ENCODE data around the gene RAB31.

DNA sequence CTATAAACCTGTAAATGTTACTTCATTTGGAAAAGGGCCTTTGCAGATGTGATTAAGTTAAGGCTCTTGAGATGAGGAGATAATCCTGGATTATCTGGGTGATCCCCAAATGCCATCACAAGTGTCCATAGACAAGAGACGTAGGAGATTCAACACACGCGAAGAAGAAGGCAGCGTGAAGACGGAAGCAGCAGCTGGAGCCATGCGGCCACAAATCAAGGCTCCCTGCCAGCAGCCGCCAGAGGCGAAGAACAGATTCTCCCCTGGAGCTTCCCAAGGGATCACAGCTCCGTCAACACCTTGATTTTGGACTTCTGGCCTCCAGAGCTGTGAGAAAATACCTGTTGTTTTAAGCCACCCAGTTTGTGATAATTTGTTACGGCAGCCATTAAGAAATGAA is 194.7 kb downstream of the RAB31 start:
- no peak for TF ChIP-seq FOXJ3 (CRISPR knock-in tag; IDR thresholded peaks at IDR 0.05)
- TF ChIP-seq, protein P1, sequence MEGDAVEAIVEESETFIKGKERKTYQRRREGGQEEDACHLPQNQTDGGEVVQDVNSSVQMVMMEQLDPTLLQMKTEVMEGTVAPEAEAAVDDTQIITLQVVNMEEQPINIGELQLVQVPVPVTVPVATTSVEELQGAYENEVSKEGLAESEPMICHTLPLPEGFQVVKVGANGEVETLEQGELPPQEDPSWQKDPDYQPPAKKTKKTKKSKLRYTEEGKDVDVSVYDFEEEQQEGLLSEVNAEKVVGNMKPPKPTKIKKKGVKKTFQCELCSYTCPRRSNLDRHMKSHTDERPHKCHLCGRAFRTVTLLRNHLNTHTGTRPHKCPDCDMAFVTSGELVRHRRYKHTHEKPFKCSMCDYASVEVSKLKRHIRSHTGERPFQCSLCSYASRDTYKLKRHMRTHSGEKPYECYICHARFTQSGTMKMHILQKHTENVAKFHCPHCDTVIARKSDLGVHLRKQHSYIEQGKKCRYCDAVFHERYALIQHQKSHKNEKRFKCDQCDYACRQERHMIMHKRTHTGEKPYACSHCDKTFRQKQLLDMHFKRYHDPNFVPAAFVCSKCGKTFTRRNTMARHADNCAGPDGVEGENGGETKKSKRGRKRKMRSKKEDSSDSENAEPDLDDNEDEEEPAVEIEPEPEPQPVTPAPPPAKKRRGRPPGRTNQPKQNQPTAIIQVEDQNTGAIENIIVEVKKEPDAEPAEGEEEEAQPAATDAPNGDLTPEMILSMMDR (IDR thresholded peaks at IDR 0.05): no peak
- TF ChIP-seq SIN3A (IDR thresholded peaks at IDR 0.05; ENCODE audit: borderline replicate concordance, low read depth, low read length): no peak
- TF ChIP-seq, protein P2, sequence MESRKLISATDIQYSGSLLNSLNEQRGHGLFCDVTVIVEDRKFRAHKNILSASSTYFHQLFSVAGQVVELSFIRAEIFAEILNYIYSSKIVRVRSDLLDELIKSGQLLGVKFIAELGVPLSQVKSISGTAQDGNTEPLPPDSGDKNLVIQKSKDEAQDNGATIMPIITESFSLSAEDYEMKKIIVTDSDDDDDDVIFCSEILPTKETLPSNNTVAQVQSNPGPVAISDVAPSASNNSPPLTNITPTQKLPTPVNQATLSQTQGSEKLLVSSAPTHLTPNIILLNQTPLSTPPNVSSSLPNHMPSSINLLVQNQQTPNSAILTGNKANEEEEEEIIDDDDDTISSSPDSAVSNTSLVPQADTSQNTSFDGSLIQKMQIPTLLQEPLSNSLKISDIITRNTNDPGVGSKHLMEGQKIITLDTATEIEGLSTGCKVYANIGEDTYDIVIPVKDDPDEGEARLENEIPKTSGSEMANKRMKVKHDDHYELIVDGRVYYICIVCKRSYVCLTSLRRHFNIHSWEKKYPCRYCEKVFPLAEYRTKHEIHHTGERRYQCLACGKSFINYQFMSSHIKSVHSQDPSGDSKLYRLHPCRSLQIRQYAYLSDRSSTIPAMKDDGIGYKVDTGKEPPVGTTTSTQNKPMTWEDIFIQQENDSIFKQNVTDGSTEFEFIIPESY (IDR thresholded peaks at IDR 0.05; ENCODE audit: borderline replicate concordance, low read depth): no peak
- TF ChIP-seq RAD21 (IDR thresholded peaks at IDR 0.05; ENCODE audit: low read length): no peak
- no peak for TF ChIP-seq FOSL2 (IDR thresholded peaks at IDR 0.05; ENCODE audit: borderline replicate concordance, low read depth)

Data from SK-N-SH (cell line).